ENCODE measurements around the gene ODF4.
"Not testable (repeated sequence)": the region's sequence is repeated elsewhere in the genome, so short reads cannot be mapped to it uniquely, and the experiment has no call there.

Gene ODF4

DNA sequence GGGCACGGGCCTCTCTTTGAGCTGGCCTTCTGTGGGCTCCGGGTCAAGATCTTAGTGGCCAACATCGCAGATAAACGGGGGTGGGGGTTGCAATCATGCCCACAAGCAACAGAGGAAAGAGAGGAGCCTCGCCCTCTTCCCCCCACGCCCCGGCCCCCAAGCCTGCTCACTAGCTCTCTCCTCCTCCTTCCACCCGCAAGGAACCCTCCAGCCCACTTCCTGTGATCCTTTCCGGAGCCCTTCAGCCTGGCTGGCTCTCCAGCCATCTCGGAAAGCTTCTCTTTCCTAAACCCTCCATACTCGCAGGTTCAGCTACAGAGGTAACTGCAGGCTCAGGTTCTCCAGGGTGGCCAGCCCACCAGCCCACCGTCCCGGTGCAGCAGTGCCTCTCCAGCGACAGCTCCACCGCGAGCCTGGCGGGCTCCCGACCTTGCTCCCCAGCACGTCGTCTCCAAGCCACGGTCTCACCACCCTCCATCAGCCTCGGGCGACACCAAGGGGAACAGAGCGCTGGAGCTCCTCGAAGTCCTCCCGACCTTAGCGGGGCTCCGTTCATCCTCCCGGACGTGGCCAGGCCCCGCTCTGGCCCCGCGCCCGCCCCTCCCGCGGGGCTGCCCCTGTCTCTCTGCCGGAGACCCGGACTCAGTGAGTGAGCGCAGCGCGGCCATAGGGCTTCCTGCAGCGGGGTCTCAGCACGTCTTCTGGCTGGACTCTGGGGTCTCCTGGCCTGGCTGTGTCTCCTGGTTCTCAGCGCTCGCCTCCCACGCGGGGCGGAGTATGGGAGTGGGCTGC lies 12.9 kb upstream of the ODF4 start:
- peak in 2 of 3 donors; percentile 3 to 11 for DNase-seq (ENCODE audit: low read depth in 3 of 3)

DNA sequence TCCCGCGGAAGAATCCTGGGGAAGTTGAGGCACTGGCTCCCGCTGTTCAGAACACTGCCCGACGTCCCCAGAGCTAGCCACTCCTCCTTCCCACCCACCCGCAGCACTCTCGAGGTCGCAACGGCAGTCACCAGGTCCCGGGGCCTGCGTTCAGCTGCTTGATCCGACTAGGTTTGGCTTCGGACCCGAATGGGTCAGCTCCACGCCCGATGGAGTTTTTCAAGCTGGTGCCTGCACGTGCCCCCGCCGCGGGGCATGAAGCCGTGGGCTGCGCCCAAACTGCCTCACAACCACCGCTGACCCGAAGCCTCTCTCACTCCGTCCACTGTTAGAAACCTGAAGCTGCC lies 12.4 kb upstream of the ODF4 start:
- DNase-seq (ENCODE audit: low read depth in 3 of 3) = no peak

DNA sequence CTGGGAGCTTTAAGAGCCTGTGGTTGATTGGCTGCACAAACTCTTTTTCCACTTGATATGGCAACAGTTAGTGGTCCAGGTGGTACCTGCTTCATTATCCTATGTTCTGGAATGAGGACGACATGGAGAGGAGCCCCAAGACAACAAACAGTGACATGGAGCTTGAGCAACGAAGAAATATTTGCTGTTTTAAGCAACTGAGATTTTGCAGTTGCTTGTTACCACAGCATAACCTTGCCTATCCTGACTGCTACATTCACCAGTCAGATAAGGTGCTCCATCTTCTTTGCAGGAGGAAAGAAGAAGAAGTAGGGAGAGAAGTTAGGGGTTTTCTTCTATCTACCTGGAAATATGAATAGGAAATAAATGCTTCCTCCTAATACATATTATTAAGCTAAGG lies 7.5 kb upstream of the ODF4 start:
- DNase-seq (ENCODE audit: low read depth in 3 of 3) = no peak

DNA sequence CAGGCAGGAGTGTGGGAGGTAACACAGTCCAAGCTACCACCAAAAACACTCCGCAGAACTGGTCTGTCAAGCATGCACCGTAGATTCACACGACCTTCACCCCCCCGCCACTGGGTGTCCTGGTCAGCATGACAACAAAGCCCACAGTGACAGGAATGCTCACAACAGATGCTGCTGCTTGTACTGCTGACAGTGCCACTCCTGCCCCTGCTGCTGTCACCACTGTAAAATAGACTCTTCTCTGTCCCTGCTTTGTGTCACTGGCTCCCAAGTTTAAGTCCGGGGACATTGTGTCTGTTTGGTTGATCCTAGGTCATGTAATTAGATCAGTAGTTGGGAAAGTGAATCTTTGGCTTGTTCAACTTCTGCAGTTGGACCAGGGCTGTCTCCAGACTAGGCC lies 7.0 kb upstream of the ODF4 start:
- no peak for DNase-seq (ENCODE audit: low read depth in 3 of 3)

DNA sequence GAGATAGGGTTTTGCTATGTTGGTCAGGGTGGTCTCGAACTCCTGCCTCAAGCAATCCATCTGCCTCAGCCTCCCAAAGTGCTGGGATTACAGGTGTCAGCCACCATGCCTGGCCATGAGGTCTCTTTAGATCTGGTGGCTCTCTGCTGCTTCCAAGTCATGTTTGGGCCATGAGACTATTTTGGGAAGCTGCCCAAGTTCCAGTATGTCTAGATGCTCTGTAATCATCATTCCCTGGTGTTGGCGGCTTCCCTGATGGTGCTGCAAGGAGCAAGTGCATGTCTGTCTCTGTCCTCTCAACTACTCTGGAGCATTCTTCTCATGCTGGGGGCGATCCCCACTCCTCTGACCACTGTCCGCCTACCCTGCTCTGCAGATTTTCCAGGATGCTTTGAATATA lies 6.4 kb upstream of the ODF4 start:
- no peak for DNase-seq (ENCODE audit: low read depth in 3 of 3)

DNA sequence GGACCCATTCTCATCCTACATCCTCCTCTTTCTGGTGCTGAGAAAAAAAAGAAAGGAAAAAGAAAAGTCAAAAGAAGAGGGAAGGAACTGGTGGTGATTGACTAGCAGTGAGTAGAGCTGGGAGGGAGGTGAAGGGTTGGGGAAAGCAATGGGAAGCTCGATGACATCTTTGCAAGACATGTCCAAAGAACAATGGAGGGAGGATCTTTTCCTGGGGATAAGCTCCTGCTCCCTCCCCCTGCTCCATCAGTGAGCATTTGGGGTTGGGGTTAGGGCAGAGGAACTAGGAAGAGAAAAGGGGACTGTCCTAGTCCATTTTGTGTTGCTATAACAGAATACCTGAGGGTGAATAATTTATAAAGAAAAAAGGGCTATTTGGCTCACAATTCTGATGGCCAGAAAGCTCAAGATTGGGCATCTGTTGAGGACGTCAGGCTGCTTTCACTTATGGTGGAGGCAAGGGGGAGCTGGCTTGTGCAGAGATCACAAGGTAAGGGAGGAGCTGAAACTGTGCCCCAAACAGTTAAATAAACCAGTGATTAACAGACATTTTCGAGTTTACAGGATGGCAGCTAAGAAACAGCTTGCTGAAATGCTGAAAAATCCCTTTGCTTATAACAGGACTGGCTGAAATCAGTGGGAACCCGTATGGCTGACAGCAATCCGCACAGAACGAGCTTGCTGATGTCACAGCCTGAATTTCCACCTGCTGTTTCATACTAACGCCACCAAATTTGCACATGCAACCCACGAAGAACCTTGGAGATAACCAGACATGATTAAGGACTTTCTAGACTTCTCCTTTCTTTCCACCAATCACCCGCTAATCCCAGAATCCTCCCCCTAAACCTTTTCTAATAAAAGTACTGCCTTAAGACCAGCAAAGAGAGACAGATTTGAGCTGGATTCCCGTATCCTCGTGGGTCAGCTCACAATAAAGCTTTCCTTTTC lies 1.6 kb upstream of the ODF4 start:
- DNase-seq (ENCODE audit: low read depth in 3 of 3) = no peak

DNA sequence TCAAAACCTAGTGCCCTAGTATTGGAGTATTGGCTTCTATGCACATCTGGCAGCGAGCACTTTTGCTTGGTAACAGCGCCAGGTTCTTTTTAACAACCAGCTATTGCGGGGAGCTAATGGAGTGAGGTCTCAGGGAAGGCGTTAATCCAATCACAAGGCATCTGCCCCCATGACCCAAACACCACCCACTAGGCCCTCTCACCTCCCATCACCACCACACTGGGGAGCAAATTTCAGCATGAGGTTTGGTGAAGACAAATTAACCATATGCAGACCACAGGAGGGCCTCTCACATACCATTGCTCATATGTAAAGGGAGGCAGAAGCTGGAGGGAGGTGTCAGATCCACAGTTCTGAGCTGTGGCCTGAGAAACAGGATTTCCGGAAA lies 893 bp upstream of the ODF4 start:
- no peak for DNase-seq (ENCODE audit: low read depth in 3 of 3)

DNA sequence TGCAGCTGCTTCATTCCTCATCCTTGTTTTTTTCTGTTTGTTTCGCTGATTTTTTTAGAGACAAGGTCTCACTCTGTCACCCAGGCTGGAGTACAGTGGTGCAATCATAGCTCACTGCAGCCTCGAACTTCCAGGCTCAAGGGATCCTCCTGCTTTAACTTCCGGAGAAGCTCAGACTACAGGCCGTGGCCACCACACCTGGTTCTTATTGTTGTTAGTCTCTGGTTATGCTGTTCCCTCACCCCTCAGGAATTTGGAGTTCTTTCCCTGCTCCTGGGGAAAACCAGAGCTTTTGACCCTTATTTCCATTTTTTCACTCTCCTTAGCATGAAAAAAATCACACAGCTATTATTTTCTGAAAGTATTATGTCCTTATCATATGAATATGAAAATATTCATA lies 1.8 kb downstream of the ODF4 start:
- no peak for DNase-seq (ENCODE audit: low read depth in 3 of 3)

DNA sequence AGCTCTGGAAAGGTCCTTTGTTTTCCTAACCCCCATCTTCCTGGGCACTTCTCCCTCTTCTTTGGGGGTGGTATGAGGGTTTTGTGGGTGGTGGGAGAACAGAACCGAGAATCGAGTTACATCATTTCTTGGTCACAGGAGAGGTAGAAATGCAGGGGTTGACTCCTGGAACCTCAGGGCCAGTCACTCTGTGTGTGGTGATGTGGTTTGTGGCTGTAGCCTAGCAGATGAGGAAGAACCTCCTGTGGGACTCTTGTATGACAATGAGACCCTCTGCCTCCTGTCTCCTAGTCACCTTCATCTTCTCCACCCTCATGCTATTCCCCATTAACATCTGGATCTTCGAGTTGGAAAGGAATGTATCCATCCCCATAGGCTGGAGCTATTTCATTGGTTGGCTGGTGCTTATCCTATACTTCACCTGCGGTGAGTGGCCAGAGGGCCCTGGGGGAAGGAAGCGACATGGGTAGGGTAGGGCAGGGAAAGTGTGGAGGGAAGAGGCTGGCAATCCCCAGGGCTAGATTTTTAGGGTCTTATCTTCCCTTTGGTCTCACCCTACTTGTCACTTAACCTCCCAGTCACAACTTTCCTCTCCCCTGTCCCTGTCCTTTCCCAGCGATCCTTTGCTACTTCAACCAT lies 5.5 kb downstream of the ODF4 start:
- DNase-seq (ENCODE audit: low read depth in 3 of 3) = no peak

DNA sequence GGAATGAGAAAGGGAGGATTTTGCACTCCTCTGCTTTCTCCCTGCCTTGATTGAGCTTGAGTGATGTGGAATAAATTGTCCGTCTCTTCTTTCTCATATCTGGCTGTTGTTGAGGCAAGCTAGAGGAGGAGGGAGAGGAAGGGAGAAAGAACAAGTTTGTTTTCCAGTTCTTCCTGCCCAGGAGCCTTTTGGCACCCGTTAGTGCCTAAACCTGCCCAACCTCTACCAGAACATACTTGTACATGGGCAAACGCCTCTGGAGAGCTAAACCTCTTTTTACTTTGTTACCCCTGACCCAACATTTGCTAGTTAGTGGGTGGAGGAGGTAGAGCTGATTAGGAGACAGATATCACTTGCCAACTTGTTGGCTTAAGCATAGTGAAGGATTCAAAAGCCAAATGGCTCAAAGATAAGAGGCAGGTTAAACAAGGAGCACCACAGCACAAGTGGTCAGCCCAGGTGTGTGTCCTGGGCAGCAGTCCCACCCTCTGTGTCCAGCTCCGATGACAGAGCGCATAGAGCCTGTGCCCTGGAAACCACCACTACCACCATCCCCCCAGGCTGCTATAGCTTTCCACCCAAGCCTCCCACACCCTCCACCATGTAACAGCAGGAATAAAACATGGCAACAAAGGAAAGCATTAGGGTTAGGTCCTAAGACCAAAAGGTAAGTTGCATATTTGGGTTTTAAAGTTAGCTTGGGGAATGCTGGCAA lies 6.5 kb downstream of the ODF4 start:
- DNase-seq (ENCODE audit: low read depth in 3 of 3) = no peak

DNA sequence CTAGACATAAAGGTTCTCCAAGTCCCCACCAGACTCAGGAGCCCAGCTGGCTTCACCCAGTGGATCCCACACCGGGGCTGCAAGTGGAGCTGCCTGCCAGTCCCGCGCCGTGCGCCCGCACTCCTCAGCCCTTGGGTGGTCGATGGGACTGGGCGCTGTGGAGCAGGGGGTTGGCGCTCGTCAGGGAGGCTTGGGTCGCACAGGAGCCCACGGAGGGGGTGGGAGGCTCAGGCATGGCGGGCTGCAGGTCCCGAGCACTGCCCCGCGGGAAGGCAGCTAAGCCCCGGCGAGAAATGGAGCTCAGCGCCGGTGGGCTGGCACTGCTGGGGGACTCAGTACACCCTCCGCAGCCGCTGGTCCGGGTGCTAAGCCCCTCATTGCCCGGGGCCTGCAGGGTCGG lies 7.4 kb downstream of the ODF4 start:
- not testable (repeated sequence) for DNase-seq (ENCODE audit: low read depth in 3 of 3)

DNA sequence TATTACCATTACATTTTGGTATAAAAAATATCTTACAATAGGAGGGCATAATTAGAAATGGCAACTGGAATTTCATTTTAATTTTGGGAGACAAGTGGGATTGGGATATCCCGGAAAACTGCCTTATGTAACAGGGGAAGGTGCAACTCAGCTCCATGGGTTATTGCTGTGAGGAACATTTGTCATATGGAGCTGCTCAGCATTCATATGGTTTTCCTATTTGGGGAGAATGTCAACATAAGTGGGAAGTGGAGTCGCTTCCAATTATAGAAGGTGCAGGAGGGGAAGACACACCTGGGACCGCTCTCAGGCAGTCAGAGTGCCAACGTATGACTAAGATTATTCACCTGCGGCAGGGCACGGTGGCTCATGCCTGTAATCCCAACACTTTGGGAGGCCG lies 10.7 kb downstream of the ODF4 start:
- no peak for DNase-seq (ENCODE audit: low read depth in 3 of 3)

DNA sequence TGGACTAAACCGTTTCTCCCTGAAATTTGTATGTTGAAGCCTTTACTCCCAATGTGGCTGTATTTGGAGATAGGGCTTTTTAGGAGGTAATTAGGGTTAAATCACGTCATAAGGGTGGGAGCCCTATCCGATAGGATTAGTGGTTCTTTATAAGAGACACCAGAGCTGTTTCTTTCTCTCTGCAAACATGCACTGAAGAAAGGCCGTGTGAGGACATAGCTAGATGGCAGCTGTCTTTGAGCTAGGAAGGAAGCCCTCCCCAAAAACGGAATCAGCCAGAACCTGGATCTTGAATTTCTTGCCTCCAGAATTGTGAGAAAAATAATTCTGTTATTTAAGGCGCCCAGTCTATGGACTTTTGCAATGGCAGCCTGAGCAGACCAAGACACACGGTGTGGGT lies 14.1 kb downstream of the ODF4 start:
- no peak for DNase-seq (ENCODE audit: low read depth in 3 of 3)

DNA sequence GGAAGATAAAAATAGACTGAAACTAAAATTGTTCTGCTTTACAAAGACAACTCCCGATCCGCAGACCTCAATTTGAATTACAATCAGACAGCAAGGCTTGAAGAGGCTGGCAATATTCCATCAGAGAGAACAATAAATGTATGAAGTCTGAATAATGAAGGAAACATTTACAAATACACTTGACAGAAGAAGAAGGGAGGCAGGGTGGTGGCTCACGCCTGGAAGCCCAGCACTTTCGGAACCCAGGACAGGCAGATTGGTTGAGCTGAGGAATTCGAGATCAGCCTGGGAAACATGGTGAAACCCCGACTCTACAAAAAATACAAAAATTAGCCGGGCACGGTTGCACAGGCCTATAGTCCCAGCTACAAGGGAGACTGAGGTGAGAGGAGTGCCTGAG lies 14.6 kb downstream of the ODF4 start:
- no peak for DNase-seq (ENCODE audit: low read depth in 3 of 3)

DNA sequence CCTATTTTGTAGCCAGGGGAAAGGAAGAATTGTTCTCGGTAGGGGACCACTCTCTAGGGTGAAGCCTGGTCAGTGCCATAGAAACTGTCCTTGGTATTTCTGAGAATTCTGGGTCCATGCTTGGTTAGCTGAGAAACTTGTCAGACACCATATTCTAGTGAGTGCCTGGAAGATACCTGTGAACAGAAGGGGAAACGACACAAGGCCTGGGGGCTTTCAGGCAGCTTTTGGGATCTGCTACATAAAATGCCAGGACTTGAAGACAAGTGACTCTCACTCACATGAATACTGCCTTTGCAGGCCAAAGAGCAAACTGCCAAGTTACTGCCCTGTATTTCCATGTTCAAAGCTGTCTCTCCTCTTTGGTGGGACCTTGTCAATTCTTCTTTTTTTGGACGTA lies 18.3 kb downstream of the ODF4 start:
- no peak for DNase-seq (ENCODE audit: low read depth in 3 of 3)

DNA sequence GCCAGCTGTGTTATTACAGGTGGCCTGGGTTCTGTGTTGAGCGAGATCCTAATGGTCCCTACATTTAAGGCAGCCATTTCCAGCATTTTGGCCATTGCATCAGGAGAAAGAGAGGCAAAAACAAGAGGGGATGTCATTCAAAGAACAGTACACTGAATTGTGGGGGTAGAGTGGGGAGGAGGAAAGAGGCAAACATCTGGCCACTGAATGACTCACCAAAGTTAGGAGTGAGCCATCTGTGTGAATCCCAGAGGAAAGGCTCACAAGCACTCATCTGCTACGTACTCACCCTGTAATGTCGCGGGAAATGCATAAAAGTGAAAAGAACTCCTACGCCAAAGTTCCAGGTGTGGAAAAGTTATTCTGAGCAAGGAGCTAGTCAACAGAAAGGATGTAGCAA lies 20.1 kb downstream of the ODF4 start:
- DNase-seq (ENCODE audit: low read depth in 3 of 3) = no peak

DNA sequence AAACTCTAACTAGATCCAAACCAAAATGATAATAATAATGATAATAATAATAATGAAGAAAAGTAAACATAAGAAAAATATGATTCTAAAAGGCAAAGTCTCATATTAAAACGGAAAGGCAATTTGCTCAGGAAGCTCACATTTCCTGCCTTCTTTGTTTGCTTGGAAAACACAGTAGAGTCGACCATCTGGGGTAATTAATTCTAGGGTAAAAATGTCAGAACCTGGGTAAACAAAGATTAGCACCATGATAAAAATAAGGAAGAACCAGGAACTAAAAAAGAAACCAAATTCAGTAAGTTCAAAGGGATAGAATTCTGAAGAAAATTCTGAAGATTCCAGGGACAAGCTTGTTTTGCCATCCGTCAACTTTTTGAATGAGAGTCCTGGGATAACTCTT lies 20.6 kb downstream of the ODF4 start:
- no peak for DNase-seq (ENCODE audit: low read depth in 3 of 3)

DNA sequence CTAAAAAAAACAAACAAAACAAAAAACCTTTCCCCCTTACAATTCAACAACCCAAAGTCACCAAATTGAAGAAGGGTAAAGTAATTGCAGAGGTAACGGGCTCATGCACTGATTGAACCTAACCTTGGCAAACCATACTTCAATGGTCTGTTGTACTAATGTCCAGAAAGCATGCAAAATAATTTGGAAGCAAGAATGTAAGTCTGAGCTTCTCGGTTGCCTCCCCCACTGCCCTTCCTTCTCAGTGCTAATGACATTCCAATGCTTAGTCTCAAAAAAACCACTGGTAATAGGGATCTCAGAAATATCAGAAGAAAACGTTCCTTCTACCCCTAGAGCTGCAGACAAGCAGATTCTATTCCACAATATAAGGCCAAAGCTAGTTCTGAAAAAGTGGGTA lies 21.1 kb downstream of the ODF4 start:
- no peak for DNase-seq (ENCODE audit: low read depth in 3 of 3)

DNA sequence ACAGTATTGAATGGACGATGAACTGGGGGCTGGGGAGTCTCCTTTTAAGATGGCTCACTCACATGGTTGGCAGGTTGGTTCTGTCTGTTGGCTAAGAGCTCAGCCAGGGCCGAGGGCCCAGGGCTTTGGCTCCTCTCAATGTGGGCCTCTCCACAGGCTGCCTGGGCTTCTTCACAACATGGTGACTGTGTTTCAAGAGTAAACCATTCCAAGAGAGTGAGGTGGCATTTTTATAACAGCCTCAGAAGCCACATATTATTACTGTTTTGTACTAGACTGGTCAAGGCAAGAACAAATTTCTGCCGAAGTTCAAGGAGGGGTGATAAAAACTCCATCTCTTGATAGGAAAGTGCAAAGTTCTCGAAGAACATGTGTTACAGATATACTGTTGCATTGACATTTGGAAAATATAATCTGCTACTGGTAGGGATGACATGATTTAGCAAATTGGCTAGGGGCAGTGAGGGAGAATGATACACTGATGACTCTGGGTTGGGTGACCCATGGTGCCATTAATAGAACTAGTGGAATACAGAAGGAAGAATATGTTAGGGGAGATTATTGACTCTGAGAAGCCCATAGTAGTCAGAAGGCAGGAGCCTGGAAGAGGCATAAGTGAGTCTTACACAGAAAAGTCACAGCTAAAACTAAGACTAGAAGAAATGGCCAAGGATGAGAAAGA lies 23.2 kb downstream of the ODF4 start:
- no peak for DNase-seq (ENCODE audit: low read depth in 3 of 3)

DNA sequence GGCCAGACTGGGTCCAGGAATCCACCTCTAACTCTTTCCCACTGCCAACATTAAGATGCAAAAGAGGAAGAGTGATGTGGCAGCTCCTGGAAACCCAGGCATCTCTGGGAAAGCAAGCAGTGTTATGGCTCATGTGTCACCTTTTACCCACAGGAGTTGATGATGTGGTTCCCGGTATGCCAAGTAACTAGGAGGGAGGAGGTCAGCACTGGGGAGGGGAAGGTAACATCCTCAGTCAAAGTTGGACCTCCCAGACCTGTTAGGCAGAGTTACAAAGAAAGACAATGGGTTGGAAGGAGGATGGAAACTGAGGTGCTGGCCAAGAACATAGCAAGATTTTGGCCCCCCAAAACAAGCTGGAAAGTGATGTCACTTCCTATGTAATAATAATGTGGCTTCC lies 25.5 kb downstream of the ODF4 start:
- DNase-seq (ENCODE audit: low read depth in 3 of 3) = no peak

DNA sequence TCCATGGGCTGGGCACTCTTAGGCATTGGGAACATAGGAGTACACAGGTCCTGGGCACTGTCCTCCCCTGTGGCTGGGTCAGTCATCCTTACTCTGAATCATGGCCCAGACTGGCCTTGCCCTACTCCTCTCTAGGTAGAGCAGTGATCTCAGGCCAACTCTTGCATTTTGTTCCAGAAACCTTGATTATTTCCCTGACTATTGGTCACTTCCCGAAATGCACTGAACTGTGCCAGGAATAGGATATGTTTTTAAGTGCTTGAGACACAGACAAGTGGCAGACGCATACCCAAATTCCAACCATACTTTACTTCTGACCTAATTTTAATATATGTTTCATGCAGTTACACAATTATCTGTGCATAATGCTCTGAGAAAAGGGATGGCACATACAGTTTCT lies 26.6 kb downstream of the ODF4 start:
- DNase-seq (ENCODE audit: low read depth in 3 of 3) = no peak

DNA sequence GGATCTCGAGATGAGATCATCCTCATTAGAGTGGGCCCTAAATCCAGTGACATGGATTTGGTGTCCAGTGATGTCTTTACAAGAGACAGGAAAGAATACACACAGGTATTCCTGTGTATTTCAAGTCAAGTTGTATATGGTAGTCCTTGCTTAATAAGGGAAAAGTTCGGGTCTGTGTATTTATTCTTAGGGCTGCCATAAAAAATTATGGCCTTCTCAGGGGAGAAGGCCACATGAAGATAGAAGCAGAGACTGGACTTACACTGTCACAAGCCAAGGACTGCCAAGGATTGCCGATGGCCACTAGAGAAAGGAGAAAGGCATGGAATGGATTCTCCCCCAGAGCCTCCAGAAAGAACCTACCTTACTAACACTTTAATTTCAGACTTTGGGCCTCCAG lies 28.6 kb downstream of the ODF4 start:
- DNase-seq (ENCODE audit: low read depth in 3 of 3) = no peak

Data from stimulated activated CD4-positive, alpha-beta T cell treated with anti-CD3 and anti-CD28 coated beads, TNF-alpha, amount 100 ng/mL, for 48 hours (primary cell).